NCI-H524 treated with DMSO at 0.1 percent for 48 hours (cell line): ENCODE measurements around the gene THEM5.

Experiments
- DNase-seq: peaks from one replicate; lab custom pipeline; 2025; lab: John Stamatoyannopoulos, UW

The THEM5 gene

DNA sequence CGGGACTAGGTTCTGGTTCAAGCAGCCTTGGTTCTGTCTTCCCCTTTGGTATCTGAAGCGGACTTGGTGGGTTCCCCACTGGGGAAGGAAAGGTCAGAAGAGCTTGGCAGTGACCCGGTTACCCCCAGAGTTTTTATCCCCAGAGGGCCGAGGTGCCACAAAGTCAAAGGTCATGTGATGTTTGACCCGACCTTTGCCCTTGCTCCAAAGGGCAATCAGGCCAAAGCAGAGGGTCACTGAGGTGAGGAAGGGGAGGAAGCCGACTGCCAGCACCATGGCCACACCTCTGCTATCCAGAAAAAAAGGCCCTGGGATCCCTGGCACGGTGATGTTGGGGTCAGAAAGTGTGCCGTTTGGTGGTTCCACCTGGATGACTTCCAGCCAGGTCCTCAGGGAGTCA is 52.7 kb downstream of the THEM5 start:
- no peak for DNase-seq

DNA sequence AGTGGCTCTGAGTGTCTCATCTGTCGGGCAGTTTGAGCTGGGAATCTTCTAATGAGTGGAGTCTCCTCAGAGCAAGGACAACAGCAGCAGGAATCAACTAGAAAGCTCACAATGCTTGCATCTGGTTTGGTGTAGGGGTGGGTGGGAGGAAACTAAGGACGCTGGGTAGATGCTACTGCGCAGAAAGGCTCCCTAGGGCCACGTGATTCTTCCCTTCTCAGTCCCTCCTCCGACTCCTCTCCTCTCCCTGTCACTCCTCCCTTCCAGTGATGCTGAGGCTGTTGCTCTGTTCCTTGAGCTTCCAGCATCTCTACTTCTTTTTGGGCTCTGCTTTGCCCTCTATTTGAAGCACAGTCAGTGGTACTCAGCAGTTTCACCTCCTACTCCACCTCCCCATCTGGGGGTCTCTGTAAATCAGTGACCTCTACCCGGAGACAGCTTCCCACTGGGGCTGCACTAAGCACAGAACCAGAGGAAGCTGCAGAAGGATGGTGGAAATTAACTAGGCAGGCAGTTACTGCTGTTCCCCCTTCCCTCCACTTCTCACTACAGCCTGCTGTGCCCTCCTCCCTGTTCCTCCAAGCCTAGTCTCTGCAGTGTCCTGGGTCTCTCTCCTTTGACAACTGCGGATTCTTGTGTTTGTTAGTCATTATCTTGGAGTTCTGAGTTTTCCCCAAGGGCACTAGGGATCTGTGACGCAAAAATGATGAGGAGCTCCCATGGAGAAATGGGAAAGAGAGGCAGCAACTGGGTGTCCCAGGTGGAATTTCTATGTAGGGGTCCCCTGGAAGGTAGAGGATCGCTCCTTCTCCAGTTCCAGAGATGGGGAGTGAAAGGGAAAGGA is 54.1 kb downstream of the THEM5 start:
- no peak for DNase-seq

DNA sequence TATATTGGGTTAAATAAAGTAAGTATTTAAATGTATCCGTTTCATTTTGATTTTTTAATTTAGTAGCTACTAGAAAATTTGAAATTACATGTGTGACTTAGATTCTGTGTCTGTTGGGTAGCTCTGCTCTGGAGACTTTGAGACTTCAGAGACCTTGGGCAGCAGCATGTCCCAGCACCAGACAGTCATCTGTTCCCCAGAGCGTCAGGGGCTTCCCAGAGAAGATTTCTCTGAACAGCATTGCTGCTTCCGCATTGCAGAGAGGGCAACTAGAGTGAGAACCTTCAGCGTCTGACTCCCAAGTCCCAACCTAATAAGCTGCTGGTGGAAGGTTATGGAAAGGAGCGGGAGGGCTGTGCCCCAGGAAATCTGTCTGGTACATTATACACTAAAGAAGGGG is 54.9 kb downstream of the THEM5 start:
- no peak for DNase-seq
